Measurements from ENCODE around the gene FBXW7. TPM values are rescaled to one million over a fixed set of nuclear protein-coding genes. Genes with fewer than 3 reads are reported as not detected.

Gene FBXW7
- total RNA-seq, 3 donors from 2014 or later, result 55.7 to 247 (median 117) TPM

DNA sequence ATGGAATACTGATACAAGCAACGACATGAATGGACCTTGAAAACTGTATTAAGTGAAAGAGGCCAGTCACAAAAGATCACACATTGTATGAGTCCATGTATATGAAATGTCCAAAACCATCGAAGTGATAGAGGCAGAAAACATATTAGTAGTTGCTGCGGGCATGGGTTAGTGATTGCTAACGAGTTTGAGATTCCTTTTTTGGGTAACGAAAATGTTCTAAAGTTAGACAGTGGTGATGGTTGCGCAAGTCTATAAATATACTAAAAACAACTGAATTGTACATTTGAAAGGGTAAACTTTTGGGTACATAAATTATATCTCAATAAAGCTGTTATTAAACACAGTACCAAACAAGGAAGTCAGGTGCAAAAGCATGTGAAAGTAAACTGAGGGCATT is 234.5 kb downstream of the FBXW7 start:
- TF ChIP-seq, protein P1, sequence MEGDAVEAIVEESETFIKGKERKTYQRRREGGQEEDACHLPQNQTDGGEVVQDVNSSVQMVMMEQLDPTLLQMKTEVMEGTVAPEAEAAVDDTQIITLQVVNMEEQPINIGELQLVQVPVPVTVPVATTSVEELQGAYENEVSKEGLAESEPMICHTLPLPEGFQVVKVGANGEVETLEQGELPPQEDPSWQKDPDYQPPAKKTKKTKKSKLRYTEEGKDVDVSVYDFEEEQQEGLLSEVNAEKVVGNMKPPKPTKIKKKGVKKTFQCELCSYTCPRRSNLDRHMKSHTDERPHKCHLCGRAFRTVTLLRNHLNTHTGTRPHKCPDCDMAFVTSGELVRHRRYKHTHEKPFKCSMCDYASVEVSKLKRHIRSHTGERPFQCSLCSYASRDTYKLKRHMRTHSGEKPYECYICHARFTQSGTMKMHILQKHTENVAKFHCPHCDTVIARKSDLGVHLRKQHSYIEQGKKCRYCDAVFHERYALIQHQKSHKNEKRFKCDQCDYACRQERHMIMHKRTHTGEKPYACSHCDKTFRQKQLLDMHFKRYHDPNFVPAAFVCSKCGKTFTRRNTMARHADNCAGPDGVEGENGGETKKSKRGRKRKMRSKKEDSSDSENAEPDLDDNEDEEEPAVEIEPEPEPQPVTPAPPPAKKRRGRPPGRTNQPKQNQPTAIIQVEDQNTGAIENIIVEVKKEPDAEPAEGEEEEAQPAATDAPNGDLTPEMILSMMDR (IDR thresholded peaks at IDR 0.05), result no peak
- TF ChIP-seq POLR2A (IDR thresholded peaks at IDR 0.05) (no peak), POLR2AphosphoS5 (IDR thresholded peaks at IDR 0.05) (no peak)
- Histone ChIP-seq H3K9me3 (no peaks in the 10 kb centered on the region), H3K27ac (no peak overlapping the region), H3K27me3 (no peaks in the 10 kb centered on the region), H3K4me3 (no peak overlapping the region), H3K4me1 (no peaks in the 10 kb centered on the region), H3K36me3 (no peaks in the 10 kb centered on the region)
- DNase-seq (ENCODE audit: low spot score in 2 of 2), result no peak
- intact Hi-C loops (cut with DNase I; ENCODE audit: low total_unique reads), result no loop called here

DNA sequence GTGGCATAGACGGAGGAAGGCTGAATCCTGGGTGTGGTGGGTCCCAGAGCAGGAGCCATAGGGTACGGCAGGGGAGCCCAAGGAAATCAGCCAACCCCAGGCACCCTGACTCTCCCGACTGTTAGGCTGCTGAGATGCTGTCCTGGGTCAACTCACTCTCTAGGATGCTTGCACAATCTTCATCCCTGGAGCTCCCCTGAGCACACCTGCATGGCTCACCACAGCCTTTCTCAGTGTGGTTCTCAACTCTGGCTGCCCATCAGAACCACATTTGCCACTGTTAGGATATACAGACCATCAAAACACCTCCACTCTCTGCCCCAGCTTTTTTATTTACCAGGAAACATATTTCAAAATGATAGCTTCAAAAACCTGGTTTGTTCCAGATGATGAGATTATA is 236.3 kb downstream of the FBXW7 start:
- no peak overlapping the region for H3K27ac ChIP-seq

DNA sequence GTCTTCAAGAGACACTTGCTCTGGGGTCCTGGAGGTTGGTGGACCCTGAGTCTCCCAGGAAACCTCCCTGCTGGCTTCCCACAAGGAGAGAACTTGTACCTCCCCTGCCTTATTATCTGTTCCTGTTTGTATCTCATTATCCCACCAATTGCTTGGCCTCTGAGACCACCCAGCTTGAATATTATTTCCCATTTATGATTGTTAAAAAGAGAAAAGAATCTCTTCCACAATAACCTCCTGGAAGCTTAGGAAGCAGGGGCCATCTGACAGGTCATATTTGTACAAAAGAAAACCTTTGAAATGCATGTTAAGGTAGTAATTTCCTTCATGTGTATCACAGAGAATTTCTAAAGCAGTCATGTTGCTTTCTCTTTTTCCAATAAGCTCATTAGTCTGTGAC is 239.5 kb downstream of the FBXW7 start:
- intact Hi-C loops (cut with DNase I; ENCODE audit: low total_unique reads), result no loop called here
- H3K27me3 ChIP-seq, result no peaks in the 10 kb centered on the region
- no peak for DNase-seq (ENCODE audit: low spot score in 2 of 2)
- no peak overlapping the region for H3K27ac ChIP-seq
- H3K4me1 ChIP-seq, result no peaks in the 10 kb centered on the region
- H3K9me3 ChIP-seq, result no peaks in the 10 kb centered on the region
- no peaks in the 10 kb centered on the region for H3K36me3 ChIP-seq
- H3K4me3 ChIP-seq, result no peak overlapping the region
- TF ChIP-seq POLR2A (IDR thresholded peaks at IDR 0.05) (no peak), POLR2AphosphoS5 (IDR thresholded peaks at IDR 0.05) (no peak)
- TF ChIP-seq, protein P1 (IDR thresholded peaks at IDR 0.05), result no peak

More for the DNA sequence above, 236.3 kb downstream of the FBXW7 start:
- H3K4me1 ChIP-seq, result no peaks in the 10 kb centered on the region
- no peaks in the 10 kb centered on the region for H3K27me3 ChIP-seq
- no peaks in the 10 kb centered on the region for H3K9me3 ChIP-seq
- no peaks in the 10 kb centered on the region for H3K36me3 ChIP-seq
- TF ChIP-seq, protein P1 (IDR thresholded peaks at IDR 0.05), result no peak
- TF ChIP-seq POLR2A (IDR thresholded peaks at IDR 0.05) (no peak), POLR2AphosphoS5 (IDR thresholded peaks at IDR 0.05) (no peak)
- no peak for DNase-seq (ENCODE audit: low spot score in 2 of 2)
- no peak overlapping the region for H3K4me3 ChIP-seq
- intact Hi-C loops (cut with DNase I; ENCODE audit: low total_unique reads), result no loop called here

DNA sequence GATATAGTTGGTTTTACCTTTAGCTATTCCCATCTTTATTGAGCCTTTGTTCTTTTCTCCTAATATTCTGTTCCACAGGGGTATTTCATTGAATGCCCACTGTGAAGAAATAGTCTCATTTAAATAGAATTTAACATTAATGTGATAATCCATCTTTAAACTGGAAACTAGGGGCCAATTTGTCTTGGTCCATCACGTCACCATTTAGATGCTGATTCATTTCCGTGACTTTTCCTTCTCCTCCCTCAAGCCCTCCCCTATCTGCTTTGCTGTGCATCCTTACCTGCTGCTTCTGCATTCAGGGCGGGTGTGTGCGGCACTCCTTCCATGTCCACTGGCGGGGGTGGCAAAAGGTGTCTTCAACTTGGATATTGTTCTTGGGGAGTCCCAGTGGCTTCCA is 241.1 kb downstream of the FBXW7 start:
- no peak for DNase-seq (ENCODE audit: low spot score in 2 of 2)
- no peaks in the 10 kb centered on the region for H3K27me3 ChIP-seq
- intact Hi-C loops (cut with DNase I; ENCODE audit: low total_unique reads), result no loop called here
- TF ChIP-seq, protein P1 (IDR thresholded peaks at IDR 0.05), result no peak
- TF ChIP-seq POLR2A (IDR thresholded peaks at IDR 0.05), result no peak
- no peak for TF ChIP-seq POLR2AphosphoS5 (IDR thresholded peaks at IDR 0.05)
- no peak overlapping the region for H3K27ac ChIP-seq
- H3K4me1 ChIP-seq, result no peaks in the 10 kb centered on the region
- no peaks in the 10 kb centered on the region for H3K36me3 ChIP-seq
- no peaks in the 10 kb centered on the region for H3K9me3 ChIP-seq
- H3K4me3 ChIP-seq, result no peak overlapping the region

DNA sequence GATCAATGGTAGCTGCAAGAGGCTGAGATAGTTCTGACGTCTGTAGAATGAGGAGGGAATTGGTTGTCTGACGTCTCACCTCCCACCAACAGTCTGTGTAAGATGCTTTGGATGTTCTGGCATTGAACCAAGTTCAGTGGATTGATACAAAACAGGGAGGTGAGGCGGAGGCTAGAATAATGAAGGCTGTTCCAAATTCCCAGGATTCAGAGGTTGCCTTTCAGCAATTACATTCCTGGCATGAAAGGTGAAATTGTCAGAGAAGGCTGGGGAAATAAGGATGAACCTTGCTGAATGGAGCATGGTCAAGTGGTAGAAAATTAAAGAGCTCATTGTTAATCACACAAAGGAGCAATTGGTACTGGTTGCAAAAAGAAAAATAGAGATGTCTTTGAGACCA is 241.6 kb downstream of the FBXW7 start:
- Histone ChIP-seq H3K9me3 (no peaks in the 10 kb centered on the region), H3K4me3 (no peak overlapping the region), H3K27me3 (no peaks in the 10 kb centered on the region), H3K4me1 (no peaks in the 10 kb centered on the region), H3K27ac (no peak overlapping the region), H3K36me3 (no peaks in the 10 kb centered on the region)
- TF ChIP-seq, protein P1 (IDR thresholded peaks at IDR 0.05), result no peak
- TF ChIP-seq POLR2AphosphoS5 (IDR thresholded peaks at IDR 0.05) (no peak), POLR2A (IDR thresholded peaks at IDR 0.05) (no peak)
- intact Hi-C loops (cut with DNase I; ENCODE audit: low total_unique reads), result no loop called here
- DNase-seq (ENCODE audit: low spot score in 2 of 2), result no peak

All from breast epithelium (tissue), 4 donors.